Neuronal stem cell (in vitro differentiated cells): Measurements from ENCODE around the gene FAM200B.

Experiments
- DNase-seq: peaks from one replicate; pipeline ENCODE4 v3.0.0-alpha.2; 2013; ENCODE audit warnings: low spot score
- H2AFZ ChIP-seq: one replicate; pipeline ENCODE4 v1.6.1; 2013; ENCODE audit warnings: mild to moderate bottlenecking, low read length, inconsistent platforms
- H2AK5ac ChIP-seq: 2 replicates; pipeline ENCODE4 v1.6.1; 2013; ENCODE audit warnings: low read depth, mild to moderate bottlenecking, inconsistent platforms, low read length, moderate library complexity, mixed read lengths
- H2BK120ac ChIP-seq: 2 replicates; pipeline ENCODE4 v1.6.1; 2013; ENCODE audit warnings: low read depth, mild to moderate bottlenecking, inconsistent platforms, low read length, moderate library complexity, mixed read lengths
- H2BK12ac ChIP-seq: one replicate; pipeline ENCODE4 v1.6.1; 2013; ENCODE audit warnings: low read length, inconsistent platforms
- H2BK15ac ChIP-seq: 2 replicates; pipeline ENCODE4 v1.6.1; 2013; ENCODE audit warnings: mild to moderate bottlenecking, low read length, inconsistent platforms, mixed read lengths
- H2BK5ac ChIP-seq: one replicate; pipeline ENCODE4 v1.6.1; 2013; ENCODE audit warnings: inconsistent platforms, mild to moderate bottlenecking, low read length, moderate library complexity
- H3K14ac ChIP-seq: one replicate; pipeline ENCODE4 v1.6.1; 2013; ENCODE audit warnings: low read length, inconsistent platforms
- H3K18ac ChIP-seq: 2 replicates; pipeline ENCODE4 v1.6.1; 2013; ENCODE audit warnings: low read length, inconsistent platforms
- H3K23ac ChIP-seq: 2 replicates; pipeline ENCODE4 v1.6.1; 2013; ENCODE audit warnings: low read depth, mild to moderate bottlenecking, mixed read lengths, low read length, inconsistent platforms; ENCODE audit not compliant: poor library complexity
- H3K27ac ChIP-seq: replicated peaks from 3 replicates; pipeline ENCODE4 v1.5.1; 2013; ENCODE audit warnings: low read length, inconsistent platforms
- H3K27me3 ChIP-seq, 3 experiments: 2 replicates each; pipeline ENCODE4 v1.6.1; 2013; ENCODE audit warnings: low read length in 3 of 3, mild to moderate bottlenecking in 2 of 3, inconsistent platforms in 1 of 3, low read depth in 1 of 3, mixed read lengths in 1 of 3, moderate library complexity in 1 of 3; ENCODE audit not compliant: control insufficient read depth in 3 of 3, insufficient read depth in 3 of 3
- H3K36me3 ChIP-seq, 2 donors: replicated peaks in 1 of 2; 2 replicates each; pipeline ENCODE4 v1.6.1; 2013; ENCODE audit warnings: low read length in 2 of 2; ENCODE audit not compliant: control insufficient read depth in 2 of 2, insufficient read depth in 2 of 2
- H3K4ac ChIP-seq: 2 replicates; pipeline ENCODE4 v1.6.1; 2013; ENCODE audit warnings: inconsistent platforms, mild to moderate bottlenecking, low read length, moderate library complexity
- H3K4me1 ChIP-seq, 2 donors: 1 replicate in 1 of 2; 2 replicates in 1 of 2; pipeline ENCODE4 v1.6.1; 2013; ENCODE audit warnings: low read length in 2 of 2, low read depth in 1 of 2; ENCODE audit not compliant: control insufficient read depth in 2 of 2, insufficient read depth in 1 of 2
- H3K4me2 ChIP-seq: one replicate; pipeline ENCODE4 v1.6.1; 2013; ENCODE audit warnings: mild to moderate bottlenecking, low read length, inconsistent platforms; ENCODE audit not compliant: insufficient read depth, poor library complexity, severe bottlenecking
- H3K4me3 ChIP-seq, 2 donors: 2 replicates each; pipeline ENCODE4 v1.5.1; 2013; ENCODE audit warnings: low read length in 2 of 2, mild to moderate bottlenecking in 2 of 2, inconsistent platforms in 1 of 2, moderate library complexity in 1 of 2
- H3K79me1 ChIP-seq: one replicate; pipeline ENCODE4 v1.6.1; 2013; ENCODE audit warnings: low read depth, mild to moderate bottlenecking, inconsistent platforms, low read length, moderate library complexity
- H3K9ac ChIP-seq: one replicate; pipeline ENCODE4 v1.6.1; 2013; ENCODE audit warnings: mild to moderate bottlenecking, low read depth, low read length, inconsistent platforms; ENCODE audit not compliant: poor library complexity
- H3K9me3 ChIP-seq, 2 donors: replicated peaks in 1 of 2; 2 replicates each; pipeline versions ENCODE3 to v1.6.1; 2013; ENCODE audit warnings: low read length in 2 of 2, mild to moderate bottlenecking in 2 of 2, inconsistent platforms in 1 of 2, low read depth in 1 of 2, mixed read lengths in 1 of 2, moderate library complexity in 1 of 2; ENCODE audit not compliant: control insufficient read depth in 2 of 2, insufficient read depth in 1 of 2
- H4K8ac ChIP-seq: one replicate; pipeline ENCODE4 v1.6.1; 2013; ENCODE audit warnings: low read depth, mild to moderate bottlenecking, inconsistent platforms, low read length, moderate library complexity
- H4K91ac ChIP-seq: one replicate; pipeline ENCODE4 v1.6.1; 2013; ENCODE audit warnings: low read length, low read depth, mild to moderate bottlenecking, inconsistent platforms; ENCODE audit not compliant: poor library complexity
- WGBS, 2 donors: extraction: QIAGEN DNeasy Blood & Tissue Kit; methylation state at CpG; one replicate each; pipeline ENCODE4 v1.1.7; 2013; ENCODE audit warnings: missing lambda C conversion rate in 2 of 2, mixed read lengths in 1 of 2; ENCODE audit not compliant: insufficient read length in 2 of 2, insufficient replicate concordance in 1 of 2; ENCODE audit errors: extremely low coverage in 2 of 2; 5-methylcytosine and 5-hydroxymethylcytosine counted together

FAM200B gene

DNA sequence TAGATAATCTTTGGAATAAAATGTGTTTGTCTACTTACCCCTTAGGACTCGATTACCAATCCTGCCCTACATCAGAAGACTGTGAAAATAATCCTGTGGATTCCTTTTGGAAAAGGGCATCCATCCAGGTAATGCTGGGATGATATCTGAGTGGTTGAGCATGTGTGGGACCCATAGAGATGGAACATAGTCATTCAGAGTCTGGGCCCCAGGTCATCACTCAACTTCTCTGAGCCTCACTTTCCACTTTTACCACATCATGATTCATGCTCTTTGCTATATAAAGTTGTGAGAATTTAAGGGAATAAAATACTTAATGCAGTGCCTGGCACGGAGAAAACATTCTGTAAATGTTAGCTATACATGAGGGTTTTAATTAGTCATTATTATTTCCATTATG is 30.1 kb downstream of the FAM200B start:
- Histone ChIP-seq H3K79me1 (no peaks in the 10 kb centered on the region), H3K27me3 (no peaks in the 10 kb centered on the region), H3K14ac (no peak overlapping the region), H3K4me2 (no peak overlapping the region), H3K9me3 (no peaks in the 10 kb centered on the region), H3K23ac (no peak overlapping the region), H2BK15ac (no peak overlapping the region), H4K8ac (no peak overlapping the region), H3K4me1 (peaks cover 5 to 25% of the 10 kb centered on the region in 2 donors), H2BK5ac (no peak overlapping the region), H3K18ac (no peak overlapping the region), H3K9ac (no peak overlapping the region), H2AK5ac (no peak overlapping the region), H3K36me3 (no peaks in the 10 kb centered on the region), H2BK120ac (no peak overlapping the region), H2AFZ (no peak overlapping the region), H4K91ac (no peak overlapping the region), H3K27ac (no peak overlapping the region), H2BK12ac (no peak overlapping the region), H3K4me3 (no peak overlapping the region), H3K4ac (no peak overlapping the region)
- no peak for DNase-seq
- WGBS, 2 donors = no CpG with 5 or more reads among the region's 2 CpGs

DNA sequence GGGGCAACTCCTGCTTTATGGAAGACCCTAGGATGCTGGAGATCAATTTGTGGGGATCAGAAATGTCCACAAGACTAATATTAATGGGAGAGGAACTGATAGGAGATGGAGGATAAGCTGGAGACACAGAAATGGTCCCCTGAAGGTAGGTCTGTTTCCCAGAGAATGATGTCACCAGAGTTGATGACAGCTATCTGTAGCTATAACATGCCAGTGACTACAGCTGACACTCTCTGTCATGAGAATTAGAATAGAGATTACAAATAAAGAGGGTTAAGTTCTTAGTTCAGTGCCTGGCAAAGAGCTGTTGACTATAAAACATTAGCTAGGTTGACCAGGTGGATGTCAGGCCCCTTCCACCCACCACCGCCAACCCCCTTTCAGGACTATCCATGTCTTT is 30.6 kb downstream of the FAM200B start:
- Histone ChIP-seq H3K18ac (no peak overlapping the region), H3K4me3 (no peak overlapping the region), H3K23ac (no peak overlapping the region), H3K36me3 (no peaks in the 10 kb centered on the region), H4K8ac (no peak overlapping the region), H3K79me1 (no peaks in the 10 kb centered on the region), H3K9ac (no peak overlapping the region), H3K27me3 (no peaks in the 10 kb centered on the region), H3K14ac (no peak overlapping the region), H3K4me2 (no peak overlapping the region), H2BK15ac (no peak overlapping the region), H2BK120ac (no peak overlapping the region), H3K4ac (no peak overlapping the region), H2BK5ac (no peak overlapping the region), H2AFZ (no peak overlapping the region), H3K9me3 (no peaks in the 10 kb centered on the region), H3K4me1 (peaks cover 5 to 21% of the 10 kb centered on the region in 2 donors), H2BK12ac (no peak overlapping the region), H4K91ac (no peak overlapping the region), H3K27ac (no peak overlapping the region), H2AK5ac (no peak overlapping the region)
- WGBS, 2 donors = no CpG with 5 or more reads among the region's 1 CpG
- no peak for DNase-seq

DNA sequence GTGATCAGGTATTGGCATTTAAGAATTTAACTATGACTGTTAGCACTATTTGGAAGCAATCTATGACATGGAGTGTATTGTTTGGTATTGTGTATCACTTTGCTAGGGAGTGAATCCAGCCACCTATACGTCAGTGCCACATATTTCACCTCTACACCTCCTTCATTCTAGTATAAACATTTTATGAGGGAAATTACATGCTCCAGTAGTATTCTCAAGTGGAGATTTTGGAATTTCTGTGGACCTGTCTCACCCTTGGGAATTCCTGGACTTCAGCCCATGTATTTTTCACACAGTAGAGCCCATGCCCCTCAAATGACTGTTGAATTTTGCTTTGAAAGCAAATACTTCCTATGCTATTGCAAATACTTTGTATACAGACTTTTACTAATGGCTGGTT is 32.5 kb downstream of the FAM200B start:
- Histone ChIP-seq H3K4me2 (no peak overlapping the region), H3K4me1 (peaks cover 3 to 14% of the 10 kb centered on the region in 2 donors), H3K9ac (no peak overlapping the region), H3K18ac (no peak overlapping the region), H2BK12ac (no peak overlapping the region), H4K8ac (no peak overlapping the region), H2BK15ac (no peak overlapping the region), H3K79me1 (no peaks in the 10 kb centered on the region), H3K27me3 (peaks cover 0 to 2% (median 0%) of the 10 kb centered on the region in 3 experiments), H2BK5ac (no peak overlapping the region), H3K27ac (no peak overlapping the region), H4K91ac (no peak overlapping the region), H2BK120ac (no peak overlapping the region), H3K9me3 (no peaks in the 10 kb centered on the region), H3K23ac (no peak overlapping the region), H2AFZ (no peak overlapping the region), H2AK5ac (no peak overlapping the region), H3K4me3 (no peak overlapping the region), H3K14ac (no peak overlapping the region), H3K4ac (no peak overlapping the region), H3K36me3 (no peaks in the 10 kb centered on the region)
- no peak for DNase-seq
- no CpG with 5 or more reads among the region's 1 CpG for WGBS, 2 donors

DNA sequence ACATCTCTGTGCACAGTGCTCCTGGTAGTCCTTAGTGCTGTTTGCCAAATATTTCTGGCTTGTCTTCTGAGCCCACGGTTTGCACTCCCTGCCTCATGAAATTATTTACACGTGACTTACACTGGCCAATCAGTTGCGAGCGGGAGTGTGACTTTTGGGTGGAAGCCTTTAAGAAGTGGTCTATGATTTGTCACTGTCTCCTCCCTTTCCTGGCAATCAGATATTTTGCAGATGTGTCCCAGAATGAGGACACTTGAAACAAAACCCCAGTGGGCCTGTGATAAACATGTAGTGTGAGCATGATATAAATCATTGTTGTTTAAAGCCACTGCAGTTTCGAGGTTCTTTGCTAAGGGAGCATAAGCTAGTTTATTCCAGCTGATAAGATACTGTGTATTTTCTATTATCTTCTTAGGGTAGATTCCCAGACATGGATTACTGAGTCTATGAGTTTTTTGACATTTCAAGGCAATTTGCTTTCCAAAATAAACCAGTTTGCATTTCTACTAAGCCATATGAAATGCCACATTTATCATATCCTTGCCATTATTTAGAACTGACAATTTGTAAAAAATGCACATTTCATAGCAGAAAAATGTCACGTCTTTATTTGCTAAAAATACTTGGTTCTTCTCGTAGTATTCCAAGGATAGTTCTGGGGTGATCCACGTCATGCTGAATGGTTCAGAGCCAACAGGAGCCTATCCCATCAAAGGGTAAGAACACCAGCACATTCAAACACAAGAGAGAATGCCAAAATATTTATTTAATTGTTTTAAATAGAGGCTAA is 33.2 kb downstream of the FAM200B start:
- Histone ChIP-seq H3K14ac (no peak overlapping the region), H3K79me1 (no peaks in the 10 kb centered on the region), H4K91ac (no peak overlapping the region), H2BK120ac (no peak overlapping the region), H3K9ac (no peak overlapping the region), H4K8ac (no peak overlapping the region), H2BK5ac (no peak overlapping the region), H3K18ac (no peak overlapping the region), H3K9me3 (no peaks in the 10 kb centered on the region), H2BK15ac (no peak overlapping the region), H2AK5ac (no peak overlapping the region), H2AFZ (no peak overlapping the region), H3K4me3 (no peak overlapping the region), H3K27me3 (peaks cover 0 to 2% (median 0%) of the 10 kb centered on the region in 3 experiments), H3K4me1 (peaks cover 2 to 8% of the 10 kb centered on the region in 2 donors), H3K23ac (no peak overlapping the region), H3K27ac (no peak overlapping the region), H3K4ac (no peak overlapping the region), H3K4me2 (no peak overlapping the region), H2BK12ac (no peak overlapping the region), H3K36me3 (no peaks in the 10 kb centered on the region)
- DNase-seq = no peak
- WGBS, 2 donors = no CpG with 5 or more reads among the region's 8 CpGs
